ENCODE measurements around the gene ETFA. TPM values are rescaled to one million over a fixed set of nuclear protein-coding genes. Genes with fewer than 3 reads are reported as not detected.

ETFA gene
- total RNA-seq, 1 donor from 2014 or later: 31.7 TPM

DNA sequence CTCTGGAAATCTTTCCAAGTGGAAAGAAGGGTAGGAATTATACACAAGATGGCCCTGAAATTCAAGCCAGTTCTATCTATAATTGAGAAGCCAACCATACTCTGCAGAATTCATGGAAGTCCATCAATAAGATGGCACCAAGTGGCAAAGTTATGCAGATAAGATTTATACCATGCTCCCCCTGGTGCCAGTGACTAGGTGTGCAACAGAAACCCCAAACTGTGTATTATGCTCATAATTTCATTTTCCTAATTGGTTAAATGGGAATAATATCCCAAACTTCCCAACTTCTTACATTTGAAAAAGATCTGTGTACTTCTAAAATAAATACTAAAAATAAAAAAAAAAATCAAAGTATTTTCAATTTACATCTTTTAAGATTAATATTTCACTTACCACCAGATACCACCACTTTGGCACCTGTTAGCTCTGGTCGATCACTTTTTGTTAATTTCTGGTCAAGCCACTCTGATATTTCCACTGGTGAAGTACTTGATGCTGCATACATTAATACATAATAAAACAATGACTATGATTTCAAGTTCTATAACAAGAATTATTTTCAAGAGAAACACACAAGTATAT lies 25.9 kb downstream of the ETFA start:
- H3K36me3 ChIP-seq: peaks cover 46 to 74% of the 10 kb centered on the region in 2 donors
- no peaks in the 10 kb centered on the region for H3K4me1 ChIP-seq
- H3K4me3 ChIP-seq: no peak overlapping the region
- intact Hi-C loops (cut with DNase I): no loop called here
- no peaks in the 10 kb centered on the region for H3K9me3 ChIP-seq
- no peak overlapping the region for H3K27ac ChIP-seq
- no peak for DNase-seq (ENCODE audit: low spot score in 2 of 2)
- no peaks in the 10 kb centered on the region for H3K27me3 ChIP-seq
- TF ChIP-seq, protein P1, sequence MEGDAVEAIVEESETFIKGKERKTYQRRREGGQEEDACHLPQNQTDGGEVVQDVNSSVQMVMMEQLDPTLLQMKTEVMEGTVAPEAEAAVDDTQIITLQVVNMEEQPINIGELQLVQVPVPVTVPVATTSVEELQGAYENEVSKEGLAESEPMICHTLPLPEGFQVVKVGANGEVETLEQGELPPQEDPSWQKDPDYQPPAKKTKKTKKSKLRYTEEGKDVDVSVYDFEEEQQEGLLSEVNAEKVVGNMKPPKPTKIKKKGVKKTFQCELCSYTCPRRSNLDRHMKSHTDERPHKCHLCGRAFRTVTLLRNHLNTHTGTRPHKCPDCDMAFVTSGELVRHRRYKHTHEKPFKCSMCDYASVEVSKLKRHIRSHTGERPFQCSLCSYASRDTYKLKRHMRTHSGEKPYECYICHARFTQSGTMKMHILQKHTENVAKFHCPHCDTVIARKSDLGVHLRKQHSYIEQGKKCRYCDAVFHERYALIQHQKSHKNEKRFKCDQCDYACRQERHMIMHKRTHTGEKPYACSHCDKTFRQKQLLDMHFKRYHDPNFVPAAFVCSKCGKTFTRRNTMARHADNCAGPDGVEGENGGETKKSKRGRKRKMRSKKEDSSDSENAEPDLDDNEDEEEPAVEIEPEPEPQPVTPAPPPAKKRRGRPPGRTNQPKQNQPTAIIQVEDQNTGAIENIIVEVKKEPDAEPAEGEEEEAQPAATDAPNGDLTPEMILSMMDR (IDR thresholded peaks at IDR 0.05): peak in 2 of 3 experiments; percentile 13 to 25

- no peak overlapping the region for H3K27ac ChIP-seq
- no peaks in the 10 kb centered on the region for H3K27me3 ChIP-seq
- intact Hi-C loops (cut with DNase I): no loop called here
- H3K4me1 ChIP-seq: no peaks in the 10 kb centered on the region
- peaks cover 56 to 96% of the 10 kb centered on the region in 2 donors for H3K36me3 ChIP-seq
- TF ChIP-seq, protein P1 (IDR thresholded peaks at IDR 0.05): no peak
- no peak for DNase-seq (ENCODE audit: low spot score in 2 of 2)
- H3K9me3 ChIP-seq: no peaks in the 10 kb centered on the region
- H3K4me3 ChIP-seq: no peak overlapping the region
These were observed 28.8 kb downstream of the ETFA start for GRCh38 chr15:76282465-76282864.

- Histone ChIP-seq H3K27me3 (no peaks in the 10 kb centered on the region), H3K4me3 (no peak overlapping the region), H3K9me3 (no peaks in the 10 kb centered on the region), H3K27ac (no peak overlapping the region), H3K4me1 (no peaks in the 10 kb centered on the region), H3K36me3 (peaks cover 46 to 74% of the 10 kb centered on the region in 2 donors)
- TF ChIP-seq, protein P1 (IDR thresholded peaks at IDR 0.05): no peak
- intact Hi-C loops (cut with DNase I): no loop called here
- no peak for DNase-seq (ENCODE audit: low spot score in 2 of 2)
These were observed 32.6 kb downstream of the ETFA start for GRCh38 chr15:76278651-76279050.

DNA sequence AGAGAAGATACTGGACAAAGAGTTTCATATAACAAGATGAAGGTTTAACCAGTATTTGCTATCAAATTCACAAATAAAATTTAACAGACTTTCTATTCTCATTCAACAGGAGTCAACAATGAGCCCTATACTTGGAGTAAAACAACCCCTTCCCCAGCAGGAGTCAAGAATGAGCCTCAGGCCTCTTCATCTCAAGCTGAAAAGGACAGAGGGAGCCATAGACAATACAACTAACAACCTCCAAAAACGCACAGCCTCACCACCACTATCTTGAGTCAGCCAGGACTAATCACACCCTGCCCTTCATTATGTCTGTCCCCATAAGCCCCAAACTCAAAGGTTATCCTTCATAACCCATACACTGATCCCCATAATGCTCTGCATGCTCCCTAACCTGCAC lies 36.4 kb downstream of the ETFA start:
- Histone ChIP-seq H3K4me3 (no peak overlapping the region), H3K27ac (no peak overlapping the region), H3K4me1 (no peaks in the 10 kb centered on the region), H3K36me3 (peaks cover 22 to 72% of the 10 kb centered on the region in 2 donors), H3K9me3 (no peaks in the 10 kb centered on the region), H3K27me3 (no peaks in the 10 kb centered on the region)
- TF ChIP-seq, protein P1 (IDR thresholded peaks at IDR 0.05): no peak
- intact Hi-C loops (cut with DNase I): no loop called here
- DNase-seq (ENCODE audit: low spot score in 2 of 2): no peak

GRCh38 chr15:76274226-76274625 lies 37.0 kb downstream of the ETFA start:
- DNase-seq (ENCODE audit: low spot score in 2 of 2): no peak
- TF ChIP-seq, protein P1 (IDR thresholded peaks at IDR 0.05): no peak
- H3K36me3 ChIP-seq: peaks cover 22 to 72% of the 10 kb centered on the region in 2 donors
- no peaks in the 10 kb centered on the region for H3K9me3 ChIP-seq
- no peak overlapping the region for H3K4me3 ChIP-seq
- no peaks in the 10 kb centered on the region for H3K4me1 ChIP-seq
- no peaks in the 10 kb centered on the region for H3K27me3 ChIP-seq
- intact Hi-C loops (cut with DNase I): no loop called here
- H3K27ac ChIP-seq: no peak overlapping the region

DNA sequence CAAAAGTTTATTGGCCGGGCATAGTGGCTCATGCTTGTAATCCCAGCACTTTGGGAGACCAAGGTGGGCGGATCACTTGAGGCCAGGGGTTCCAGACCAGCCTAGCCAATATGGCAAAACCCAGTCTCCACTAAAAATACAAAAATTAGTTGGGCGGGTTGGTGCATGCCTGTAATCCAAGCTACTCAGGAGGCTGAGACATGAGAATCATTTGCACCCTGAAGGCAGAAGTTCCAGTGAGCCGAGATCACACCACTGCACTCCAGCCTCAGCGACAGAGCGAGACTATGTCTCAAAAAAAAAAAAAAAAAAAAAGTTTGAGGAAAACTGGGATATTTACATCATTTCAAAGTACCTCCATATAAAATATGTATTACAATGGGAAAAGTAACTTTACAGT lies 40.4 kb downstream of the ETFA start:
- H3K27me3 ChIP-seq: no peaks in the 10 kb centered on the region
- H3K4me3 ChIP-seq: no peak overlapping the region
- H3K36me3 ChIP-seq: peaks cover 16 to 66% of the 10 kb centered on the region in 2 donors
- H3K4me1 ChIP-seq: no peaks in the 10 kb centered on the region
- no peak for DNase-seq (ENCODE audit: low spot score in 2 of 2)
- peaks cover 0 to 7% of the 10 kb centered on the region in 2 donors for H3K9me3 ChIP-seq
- H3K27ac ChIP-seq: no peak overlapping the region
- TF ChIP-seq, protein P1 (IDR thresholded peaks at IDR 0.05): no peak
- intact Hi-C loops (cut with DNase I): no loop called here
